Fibroblast of upper back skin (primary cell): ENCODE data around the gene CXXC1.
"Not testable (repeated sequence)": the region's sequence is repeated elsewhere in the genome, so short reads cannot be mapped to it uniquely, and the experiment has no call there.

Source experiments
- DNase-seq: peaks from one replicate; pipeline ENCODE4 v3.0.0-alpha.2; 2013

Gene CXXC1

GRCh38 chr18:50287441-50288347 lies at the start of gene CXXC1:
CXXC1 (minus strand) TSS chr18:50287692; CDS start chr18:50287589, 103 bp downstream.
- peak; percentile 100 for DNase-seq

- DNase-seq = no peak
Measured at GRCh38 chr18:50334546-50335152, 47.2 kb upstream of the CXXC1 start.

GRCh38 chr18:50331691-50332090 lies 44.2 kb upstream of the CXXC1 start:
- no peak for DNase-seq

- no peak for DNase-seq
Measured at GRCh38 chr18:50330176-50330575, 42.7 kb upstream of the CXXC1 start.

- DNase-seq = no peak
Measured at GRCh38 chr18:50327983-50328382, 40.5 kb upstream of the CXXC1 start.

GRCh38 chr18:50320719-50321118 lies 33.2 kb upstream of the CXXC1 start:
- DNase-seq = no peak

- DNase-seq = no peak
Measured at GRCh38 chr18:50315100-50315871, 27.8 kb upstream of the CXXC1 start.

- DNase-seq = no peak
Measured at GRCh38 chr18:50313873-50314460, 26.5 kb upstream of the CXXC1 start.

- no peak for DNase-seq
Measured at GRCh38 chr18:50313031-50313607, 25.6 kb upstream of the CXXC1 start.

- no peak for DNase-seq
Measured at GRCh38 chr18:50312296-50313030, 25.0 kb upstream of the CXXC1 start.

- no peak for DNase-seq
Measured at GRCh38 chr18:50311650-50312049, 24.2 kb upstream of the CXXC1 start.

GRCh38 chr18:50310080-50310479 lies 22.6 kb upstream of the CXXC1 start:
- DNase-seq = no peak

- DNase-seq = not testable (repeated sequence)
Measured at GRCh38 chr18:50308851-50309250, 21.4 kb upstream of the CXXC1 start.

- DNase-seq = peak; percentile 92
Measured at GRCh38 chr18:50307738-50308470, 20.4 kb upstream of the CXXC1 start.

- DNase-seq = no peak
Measured at GRCh38 chr18:50307400-50307737, 19.9 kb upstream of the CXXC1 start.

- DNase-seq = peak; percentile 81
Measured at GRCh38 chr18:50306944-50307343, 19.5 kb upstream of the CXXC1 start.

- no peak for DNase-seq
Measured at GRCh38 chr18:50301074-50301473, 13.6 kb upstream of the CXXC1 start.

GRCh38 chr18:50299626-50300388 lies 12.3 kb upstream of the CXXC1 start:
- DNase-seq = no peak

- no peak for DNase-seq
Measured at GRCh38 chr18:50298443-50299284, 11.2 kb upstream of the CXXC1 start.
